ENCODE measurements around the gene NCKAP1.
"Not testable (repeated sequence)": the region's sequence is repeated elsewhere in the genome, so short reads cannot be mapped to it uniquely, and the experiment has no call there.

The NCKAP1 gene

GRCh38 chr2:183035954-183036669, 2.1 kb downstream of the NCKAP1 start:
- no peak for DNase-seq

- no peak for DNase-seq
Observed at GRCh38 chr2:183035298-183035953, 2.8 kb downstream of the NCKAP1 start.

- no peak for DNase-seq
Observed at GRCh38 chr2:183034806-183035205, 3.5 kb downstream of the NCKAP1 start.

- no peak for DNase-seq
Observed at GRCh38 chr2:183033951-183034350, 4.3 kb downstream of the NCKAP1 start.

GRCh38 chr2:183031911-183032794, 6.1 kb downstream of the NCKAP1 start:
- no peak for DNase-seq

GRCh38 chr2:183029219-183029618, 9.0 kb downstream of the NCKAP1 start:
- DNase-seq = no peak

- no peak for DNase-seq
Observed at GRCh38 chr2:183028108-183028507, 10.1 kb downstream of the NCKAP1 start.

GRCh38 chr2:183027443-183027842, 10.8 kb downstream of the NCKAP1 start:
- DNase-seq = no peak

- no peak for DNase-seq
Observed at GRCh38 chr2:183026424-183026823, 11.8 kb downstream of the NCKAP1 start.

GRCh38 chr2:183025993-183026392, 12.3 kb downstream of the NCKAP1 start:
- DNase-seq = no peak

- DNase-seq = no peak
Observed at GRCh38 chr2:183024339-183025095, 13.7 kb downstream of the NCKAP1 start.

GRCh38 chr2:183022711-183023110, 15.5 kb downstream of the NCKAP1 start:
- DNase-seq = no peak

GRCh38 chr2:183021613-183022012, 16.6 kb downstream of the NCKAP1 start:
- no peak for DNase-seq

GRCh38 chr2:183019718-183020442, 18.4 kb downstream of the NCKAP1 start:
- DNase-seq = no peak

- DNase-seq = not testable (repeated sequence)
Observed at GRCh38 chr2:183017845-183018244, 20.4 kb downstream of the NCKAP1 start.

GRCh38 chr2:183014005-183014404, 24.3 kb downstream of the NCKAP1 start:
- no peak for DNase-seq

- DNase-seq = no peak
Observed at GRCh38 chr2:183011743-183012142, 26.5 kb downstream of the NCKAP1 start.

GRCh38 chr2:183010112-183010511, 28.1 kb downstream of the NCKAP1 start:
- DNase-seq = no peak

GRCh38 chr2:183009249-183009899, 28.9 kb downstream of the NCKAP1 start:
- no peak for DNase-seq

GRCh38 chr2:183001948-183002347, 36.3 kb downstream of the NCKAP1 start:
- DNase-seq = no peak

GRCh38 chr2:183000846-183001245, 37.4 kb downstream of the NCKAP1 start:
- no peak for DNase-seq

Measured in amniotic stem cell (primary cell).